ENCODE results near the gene NUDT5. TPM values are rescaled to one million over a fixed set of nuclear protein-coding genes. Genes with fewer than 3 reads are reported as not detected.

Gene NUDT5
- total RNA-seq, 2 donors from 2014 or later: 20.8 to 33.6 TPM

DNA sequence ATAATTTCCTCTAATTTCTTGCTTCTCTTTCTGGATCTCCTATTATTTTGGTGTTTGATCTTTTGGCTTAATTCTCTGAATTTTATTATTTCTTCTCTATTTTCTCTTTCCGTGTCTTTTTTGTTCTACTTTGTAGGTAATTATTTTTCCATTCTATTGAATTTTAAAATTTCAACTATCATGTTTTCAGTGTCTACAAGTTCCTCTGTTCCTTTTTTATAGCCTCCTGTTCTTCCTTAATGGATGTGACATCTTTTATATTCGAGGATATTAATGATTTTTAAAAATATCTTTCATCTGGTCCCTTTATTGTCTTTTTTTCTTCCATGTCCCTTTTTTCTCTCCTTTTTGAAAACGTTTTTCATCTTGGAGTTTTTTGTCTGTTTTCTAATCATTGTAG is 11.4 kb upstream of the NUDT5 start:
- intact Hi-C loops (cut with DNase I): no loop called here
- 53 to 76% methylated on average over 3 of the region's 3 CpGs for WGBS, 2 donors
- no peak for ATAC-seq

DNA sequence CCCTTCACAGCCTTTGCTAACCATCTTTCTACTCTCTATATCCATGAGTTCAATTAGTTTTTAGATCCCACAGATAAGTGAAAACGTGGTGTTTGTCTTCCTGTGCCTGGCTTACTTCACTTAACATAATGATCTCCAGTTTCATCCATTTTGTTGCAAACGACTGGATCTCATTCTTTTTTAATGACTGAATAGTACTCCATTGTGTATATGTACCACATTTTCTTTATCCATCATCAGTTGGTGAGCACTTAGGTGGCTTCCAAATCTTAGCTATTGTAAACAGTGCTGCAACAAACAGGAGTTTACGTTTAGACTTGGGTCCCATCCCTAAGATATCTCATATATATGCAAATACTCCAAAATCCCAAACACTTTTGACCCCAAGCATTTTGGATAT is 9.4 kb upstream of the NUDT5 start:
- Histone ChIP-seq H3K27ac (no peak overlapping the region), H3K36me3 (replicated peaks in 1 of 2; ENCODE audit: insufficient read depth in 1 of 2, low read depth in 2 of 2) (peaks cover 0 to 12% of the 10 kb centered on the region in 2 donors), H3K4me1 (no peaks in the 10 kb centered on the region), H3K4me3 (no peak overlapping the region), H3K27me3 (no peaks in the 10 kb centered on the region), H3K9me3 (no peaks in the 10 kb centered on the region)
- intact Hi-C loops (cut with DNase I): no loop called here
- 76 to 87% methylated on average over 3 of the region's 3 CpGs for WGBS, 2 donors
- TF ChIP-seq POLR2A (IDR thresholded peaks at IDR 0.05): no peak
- TF ChIP-seq, protein P1, sequence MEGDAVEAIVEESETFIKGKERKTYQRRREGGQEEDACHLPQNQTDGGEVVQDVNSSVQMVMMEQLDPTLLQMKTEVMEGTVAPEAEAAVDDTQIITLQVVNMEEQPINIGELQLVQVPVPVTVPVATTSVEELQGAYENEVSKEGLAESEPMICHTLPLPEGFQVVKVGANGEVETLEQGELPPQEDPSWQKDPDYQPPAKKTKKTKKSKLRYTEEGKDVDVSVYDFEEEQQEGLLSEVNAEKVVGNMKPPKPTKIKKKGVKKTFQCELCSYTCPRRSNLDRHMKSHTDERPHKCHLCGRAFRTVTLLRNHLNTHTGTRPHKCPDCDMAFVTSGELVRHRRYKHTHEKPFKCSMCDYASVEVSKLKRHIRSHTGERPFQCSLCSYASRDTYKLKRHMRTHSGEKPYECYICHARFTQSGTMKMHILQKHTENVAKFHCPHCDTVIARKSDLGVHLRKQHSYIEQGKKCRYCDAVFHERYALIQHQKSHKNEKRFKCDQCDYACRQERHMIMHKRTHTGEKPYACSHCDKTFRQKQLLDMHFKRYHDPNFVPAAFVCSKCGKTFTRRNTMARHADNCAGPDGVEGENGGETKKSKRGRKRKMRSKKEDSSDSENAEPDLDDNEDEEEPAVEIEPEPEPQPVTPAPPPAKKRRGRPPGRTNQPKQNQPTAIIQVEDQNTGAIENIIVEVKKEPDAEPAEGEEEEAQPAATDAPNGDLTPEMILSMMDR (IDR thresholded peaks at IDR 0.05): no peak
- ATAC-seq (no peak), DNase-seq (no peak)

More for the DNA sequence above, 11.4 kb upstream of the NUDT5 start:
- Histone ChIP-seq H3K4me1 (no peaks in the 10 kb centered on the region), H3K4me3 (no peak overlapping the region), H3K27ac (no peak overlapping the region), H3K9me3 (no peaks in the 10 kb centered on the region), H3K27me3 (no peaks in the 10 kb centered on the region), H3K36me3 (replicated peaks in 1 of 2; ENCODE audit: insufficient read depth in 1 of 2, low read depth in 2 of 2) (peaks cover 0 to 19% of the 10 kb centered on the region in 2 donors)
- TF ChIP-seq POLR2A (IDR thresholded peaks at IDR 0.05): no peak
- TF ChIP-seq, protein P1 (IDR thresholded peaks at IDR 0.05): no peak
- DNase-seq: no peak

DNA sequence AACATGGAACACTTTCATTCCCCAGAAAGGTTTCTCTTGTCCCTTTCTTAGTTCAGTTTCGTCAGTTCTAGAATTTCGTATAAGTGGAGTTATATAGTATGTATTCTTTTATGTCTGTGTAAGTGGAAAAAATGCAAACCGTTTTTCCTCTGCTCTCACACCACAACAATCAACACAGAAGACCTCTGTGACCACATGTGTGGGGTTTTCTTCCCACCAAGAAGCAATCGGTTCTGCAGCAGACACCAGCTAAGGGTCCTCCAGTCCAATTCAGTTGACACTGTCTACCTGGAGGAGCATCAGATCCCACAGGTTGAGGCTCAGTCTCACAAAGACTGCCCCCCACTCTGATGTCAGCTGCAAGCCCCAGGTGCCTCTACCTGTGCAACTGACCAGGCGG is 6.5 kb upstream of the NUDT5 start:
- Histone ChIP-seq H3K4me1 (peaks cover 3% of the 10 kb centered on the region), H3K9me3 (no peaks in the 10 kb centered on the region), H3K36me3 (replicated peaks in 1 of 2; ENCODE audit: insufficient read depth in 1 of 2, low read depth in 2 of 2) (peaks cover 0 to 8% of the 10 kb centered on the region in 2 donors), H3K27ac (no peak overlapping the region), H3K4me3 (no peak overlapping the region), H3K27me3 (no peaks in the 10 kb centered on the region)
- TF ChIP-seq POLR2A (IDR thresholded peaks at IDR 0.05): no peak
- TF ChIP-seq, protein P1 (IDR thresholded peaks at IDR 0.05): no peak
- DNase-seq: no peak
- no peak for ATAC-seq
- WGBS, 2 donors: 84 to 88% methylated on average over 4 to 5 of the region's 5 CpGs
- intact Hi-C loops (cut with DNase I): no loop called here

DNA sequence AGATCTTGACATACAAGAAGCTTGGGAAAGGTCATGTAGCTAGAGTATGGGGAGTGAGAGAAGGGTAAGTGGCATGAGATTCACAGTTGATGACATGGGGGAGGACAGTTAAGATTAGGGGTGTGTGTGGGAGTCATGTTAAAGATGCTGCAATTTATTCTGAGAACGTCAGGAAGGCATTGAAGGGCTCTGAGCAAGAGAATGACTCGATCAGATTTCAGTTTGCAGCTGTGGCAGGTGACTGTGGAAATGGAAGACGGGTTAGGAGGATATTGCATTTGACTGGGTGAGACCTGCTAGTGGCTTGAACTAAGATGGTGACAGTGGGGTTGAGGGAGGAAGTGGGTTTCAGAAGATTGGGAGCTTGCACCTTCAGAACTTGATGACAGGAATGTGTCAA is 5.9 kb upstream of the NUDT5 start:
- no peak for ATAC-seq
- TF ChIP-seq, protein P1 (IDR thresholded peaks at IDR 0.05): no peak
- TF ChIP-seq POLR2A (IDR thresholded peaks at IDR 0.05): no peak
- Histone ChIP-seq H3K27me3 (no peaks in the 10 kb centered on the region), H3K4me3 (no peak overlapping the region), H3K27ac (no peak overlapping the region), H3K4me1 (peaks cover 10% of the 10 kb centered on the region), H3K36me3 (replicated peaks in 1 of 2; ENCODE audit: insufficient read depth in 1 of 2, low read depth in 2 of 2) (peaks cover 0 to 8% of the 10 kb centered on the region in 2 donors), H3K9me3 (no peaks in the 10 kb centered on the region)
- WGBS, 2 donors: 83 to 86% methylated on average over 3 of the region's 3 CpGs
- intact Hi-C loops (cut with DNase I): no loop called here
- no peak for DNase-seq

DNA sequence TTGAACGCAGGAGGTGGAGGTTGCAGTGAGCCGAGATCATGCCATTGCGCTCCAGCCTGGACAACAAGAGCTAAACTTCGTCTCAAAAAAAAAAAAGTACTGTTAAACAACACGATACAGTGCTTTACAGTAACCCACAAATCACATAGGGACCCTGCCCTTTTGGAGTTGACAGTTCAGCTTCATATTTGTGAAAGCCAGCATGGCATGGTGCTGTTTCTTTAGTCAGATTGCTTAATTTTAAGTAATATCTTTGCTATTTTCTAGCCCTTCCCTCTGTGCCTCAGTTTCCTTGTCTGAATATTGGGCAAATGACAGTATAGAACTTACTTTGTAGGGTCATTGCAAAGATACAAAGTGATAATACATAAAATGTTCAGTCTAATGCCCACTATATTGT is 5.2 kb upstream of the NUDT5 start:
- intact Hi-C loops (cut with DNase I): no loop called here
- Histone ChIP-seq H3K4me3 (no peak overlapping the region), H3K9me3 (no peaks in the 10 kb centered on the region), H3K27ac (no peak overlapping the region), H3K36me3 (replicated peaks in 1 of 2; ENCODE audit: insufficient read depth in 1 of 2, low read depth in 2 of 2) (peaks cover 0 to 8% of the 10 kb centered on the region in 2 donors), H3K27me3 (no peaks in the 10 kb centered on the region), H3K4me1 (peaks cover 11% of the 10 kb centered on the region)
- no peak for DNase-seq
- TF ChIP-seq POLR2A (IDR thresholded peaks at IDR 0.05): no peak
- TF ChIP-seq, protein P1 (IDR thresholded peaks at IDR 0.05): no peak
- no peak for ATAC-seq
- WGBS, 2 donors: 91 to 95% methylated on average over 5 of the region's 5 CpGs

Measured in body of pancreas (tissue), 4 donors.